Measurements from ENCODE around the gene CCDC66.

CCDC66 gene

GRCh38 chr3:56556908-56557830 lies at the start of gene CCDC66:
Gene CCDC66 (plus strand): TSS chr3:56557175. CDS start chr3:56557243, 68 bp downstream.
- peak; percentile 95 for DNase-seq (ENCODE audit: low read depth)
- peak within 1 kb of the TSS; percentile 91 for H3K4me3 ChIP-seq (replicated peaks; ENCODE audit: low read depth, low read length)
- TF ChIP-seq CTCF (IDR thresholded peaks at IDR 0.05; ENCODE audit: low read length, missing control alignments): peak; percentile 66

GRCh38 chr3:56519641-56520040 lies 37.3 kb upstream of the CCDC66 start:
- H3K4me3 ChIP-seq (replicated peaks; ENCODE audit: low read depth, low read length): no peak overlapping the region
- TF ChIP-seq CTCF (IDR thresholded peaks at IDR 0.05; ENCODE audit: low read length, missing control alignments): no peak
- no peak for DNase-seq (ENCODE audit: low read depth)

- TF ChIP-seq CTCF (IDR thresholded peaks at IDR 0.05; ENCODE audit: low read length, missing control alignments): no peak
- DNase-seq (ENCODE audit: low read depth): no peak
- H3K4me3 ChIP-seq (replicated peaks; ENCODE audit: low read depth, low read length): no peak overlapping the region
Measured at GRCh38 chr3:56522374-56522773, 34.6 kb upstream of the CCDC66 start.

GRCh38 chr3:56525291-56525690 lies 31.7 kb upstream of the CCDC66 start:
- TF ChIP-seq CTCF (IDR thresholded peaks at IDR 0.05; ENCODE audit: low read length, missing control alignments): no peak
- no peak overlapping the region for H3K4me3 ChIP-seq (replicated peaks; ENCODE audit: low read depth, low read length)
- DNase-seq (ENCODE audit: low read depth): no peak

- no peak for DNase-seq (ENCODE audit: low read depth)
- no peak overlapping the region for H3K4me3 ChIP-seq (replicated peaks; ENCODE audit: low read depth, low read length)
- no peak for TF ChIP-seq CTCF (IDR thresholded peaks at IDR 0.05; ENCODE audit: low read length, missing control alignments)
Measured at GRCh38 chr3:56536735-56537134, 20.2 kb upstream of the CCDC66 start.

- peak; percentile 20 for TF ChIP-seq CTCF (IDR thresholded peaks at IDR 0.05; ENCODE audit: low read length, missing control alignments)
- DNase-seq (ENCODE audit: low read depth): peak; percentile 17
- no peak overlapping the region for H3K4me3 ChIP-seq (replicated peaks; ENCODE audit: low read depth, low read length)
Measured at GRCh38 chr3:56547486-56547885, 9.5 kb upstream of the CCDC66 start.

GRCh38 chr3:56557831-56558170 lies 826 bp downstream of the CCDC66 start:
- no peak for TF ChIP-seq CTCF (IDR thresholded peaks at IDR 0.05; ENCODE audit: low read length, missing control alignments)

More at GRCh38 chr3:56557831-56558170, 826 bp downstream of the CCDC66 start:
- DNase-seq (ENCODE audit: low read depth): peak; percentile 1
- H3K4me3 ChIP-seq (replicated peaks; ENCODE audit: low read depth, low read length): peak overlapping the region; percentile 91
